Measurements from ENCODE around the gene CFAP46.
A peak's percentile ranks its signal among the peaks of the same experiment; 100 is the strongest.

The CFAP46 gene

DNA sequence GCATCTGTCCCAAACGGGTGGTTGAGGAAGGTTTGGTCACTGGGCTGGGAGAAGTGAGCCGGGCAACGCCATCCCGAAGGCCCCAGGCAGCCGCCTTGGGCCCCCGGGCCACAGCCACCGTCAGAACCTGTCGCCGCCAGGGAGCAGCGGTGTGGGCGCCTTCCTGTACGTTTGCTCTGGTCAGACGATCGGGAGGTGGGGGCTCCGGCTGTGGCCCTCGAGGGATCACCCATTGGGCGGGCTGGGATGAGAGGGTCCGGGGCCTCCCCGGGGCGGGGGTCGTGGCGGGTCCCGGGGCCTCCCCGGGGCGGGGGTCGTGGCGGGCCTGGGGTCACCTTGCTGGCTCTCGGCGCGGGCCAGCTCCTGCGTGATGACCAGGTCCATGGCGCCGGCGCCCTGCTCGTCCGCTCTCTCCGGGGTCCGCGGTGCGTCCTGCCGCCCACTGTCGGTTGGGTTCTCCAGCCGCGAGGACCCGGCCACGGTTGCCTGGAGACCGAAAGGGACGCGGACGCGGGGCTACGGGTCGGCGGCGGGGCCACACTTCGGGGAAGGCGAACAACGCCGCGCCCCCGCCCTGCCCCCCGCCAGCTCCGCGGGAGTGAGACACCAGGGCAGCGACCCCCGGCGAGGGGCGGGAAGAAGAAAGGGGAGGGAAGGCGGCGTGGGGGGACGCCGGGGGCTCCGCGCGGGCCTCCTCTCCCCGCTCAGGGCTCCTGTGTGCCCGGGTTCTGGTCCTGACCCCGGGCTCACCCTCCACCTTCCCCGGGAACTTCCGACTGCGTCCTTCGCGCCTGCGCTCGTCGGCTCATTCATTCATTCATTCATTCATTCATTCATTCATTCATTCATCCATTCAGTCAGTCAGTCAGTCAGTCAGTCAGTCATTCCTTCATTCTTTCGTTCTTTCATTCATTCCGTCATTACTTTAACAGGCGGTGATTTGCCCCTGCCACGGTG, at the start of gene CFAP46:
Gene CFAP46, minus strand, starts transcription at position 470 of the 957 bp plus-strand sequence. Its CDS starts 86 bp downstream, at position 384.
- TF ChIP-seq, protein P1, sequence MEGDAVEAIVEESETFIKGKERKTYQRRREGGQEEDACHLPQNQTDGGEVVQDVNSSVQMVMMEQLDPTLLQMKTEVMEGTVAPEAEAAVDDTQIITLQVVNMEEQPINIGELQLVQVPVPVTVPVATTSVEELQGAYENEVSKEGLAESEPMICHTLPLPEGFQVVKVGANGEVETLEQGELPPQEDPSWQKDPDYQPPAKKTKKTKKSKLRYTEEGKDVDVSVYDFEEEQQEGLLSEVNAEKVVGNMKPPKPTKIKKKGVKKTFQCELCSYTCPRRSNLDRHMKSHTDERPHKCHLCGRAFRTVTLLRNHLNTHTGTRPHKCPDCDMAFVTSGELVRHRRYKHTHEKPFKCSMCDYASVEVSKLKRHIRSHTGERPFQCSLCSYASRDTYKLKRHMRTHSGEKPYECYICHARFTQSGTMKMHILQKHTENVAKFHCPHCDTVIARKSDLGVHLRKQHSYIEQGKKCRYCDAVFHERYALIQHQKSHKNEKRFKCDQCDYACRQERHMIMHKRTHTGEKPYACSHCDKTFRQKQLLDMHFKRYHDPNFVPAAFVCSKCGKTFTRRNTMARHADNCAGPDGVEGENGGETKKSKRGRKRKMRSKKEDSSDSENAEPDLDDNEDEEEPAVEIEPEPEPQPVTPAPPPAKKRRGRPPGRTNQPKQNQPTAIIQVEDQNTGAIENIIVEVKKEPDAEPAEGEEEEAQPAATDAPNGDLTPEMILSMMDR (conservative IDR thresholded peaks at IDR 0.05; ENCODE audit: low read depth) = no peak
- ChIA-PET CTCF (interaction anchor here (0.6 to 0.7 kb wide), 3 partner anchors 170 to 540 kb away, joined by 3 to 4 read pairs (median 4); no protein-coding TSS in a partner anchor), POLR2A (ENCODE audit: low non-redundant PET) (no interaction called here)
- peak; percentile 27 for DNase-seq (ENCODE audit: low spot score)
- no peak within 1 kb of the TSS for H3K27ac ChIP-seq

- ChIA-PET CTCF (no interaction called here), POLR2A (ENCODE audit: low non-redundant PET) (no interaction called here)
- TF ChIP-seq, protein P1 (conservative IDR thresholded peaks at IDR 0.05; ENCODE audit: low read depth) = no peak
- no peak overlapping the region for H3K27ac ChIP-seq
- DNase-seq (ENCODE audit: low spot score) = no peak
These were observed 49.5 kb upstream of the CFAP46 start for GRCh38 chr10:132991706-132992432.

GRCh38 chr10:132990684-132991545, 48.5 kb upstream of the CFAP46 start:
- no peak for DNase-seq (ENCODE audit: low spot score)
- CTCF ChIA-PET = no interaction called here
- POLR2A ChIA-PET (ENCODE audit: low non-redundant PET) = no interaction called here
- TF ChIP-seq, protein P1 (conservative IDR thresholded peaks at IDR 0.05; ENCODE audit: low read depth) = no peak
- H3K27ac ChIP-seq = no peak overlapping the region

- TF ChIP-seq, protein P1 (conservative IDR thresholded peaks at IDR 0.05; ENCODE audit: low read depth) = no peak
- POLR2A ChIA-PET (ENCODE audit: low non-redundant PET) = no interaction called here
- no peak for DNase-seq (ENCODE audit: low spot score)
- CTCF ChIA-PET = no interaction called here
- no peak overlapping the region for H3K27ac ChIP-seq
These were observed 47.4 kb upstream of the CFAP46 start for GRCh38 chr10:132989476-132990415.

- H3K27ac ChIP-seq = no peak overlapping the region
- CTCF ChIA-PET = no interaction called here
- TF ChIP-seq, protein P1 (conservative IDR thresholded peaks at IDR 0.05; ENCODE audit: low read depth) = no peak
- POLR2A ChIA-PET (ENCODE audit: low non-redundant PET) = no interaction called here
- DNase-seq (ENCODE audit: low spot score) = no peak
These were observed 46.6 kb upstream of the CFAP46 start for GRCh38 chr10:132988988-132989387.
